Peyer's patch (tissue), 4 donors: ENCODE data around the gene RHEBL1. TPM values are rescaled to one million over a fixed set of nuclear protein-coding genes. Genes with fewer than 3 reads are reported as not detected.

Experiments used
- DNase-seq, 3 donors: peaks; one replicate each; pipeline ENCODE4 v3.0.0-alpha.2; 2017 to 2019
- H3K27ac ChIP-seq, 4 donors: fragments of 200-600 bp; sonication (generic); one replicate each; pipeline ENCODE4 v1.5.1; 2016 to 2019
- H3K27me3 ChIP-seq, 2 donors: fragments of 200-600 bp; sonication (generic); one replicate each; pipeline ENCODE4 v1.5.1; 2019
- H3K36me3 ChIP-seq, 3 donors: fragments of 200-600 bp; sonication (generic); one replicate each; pipeline ENCODE4 v1.5.1; 2016 to 2019
- H3K4me1 ChIP-seq, 4 donors: fragments of 200-600 bp; sonication (generic); one replicate each; pipeline ENCODE4 v1.5.1; 2016 to 2019
- H3K4me3 ChIP-seq, 4 donors: fragments of 200-600 bp; sonication (generic); 1 replicate in 3 of 4; 2 replicates in 1 of 4; pipeline ENCODE4 v1.5.1; 2016 to 2019; ENCODE audit warnings: mild to moderate bottlenecking in 1 of 4
- H3K9me3 ChIP-seq, 4 donors: fragments of 200-600 bp; sonication (generic); one replicate each; pipeline ENCODE4 v1.5.1; 2016 to 2019; ENCODE audit warnings: mild to moderate bottlenecking in 1 of 4
- CTCF ChIP-seq, 6 experiments: fragments of 450-650 bp in 4 of 6; fragments of 200-600 bp in 2 of 6; sonication (generic) in 1 of 6; IDR thresholded peaks; one replicate each; pipeline ENCODE4 v1.5.1; 2017 to 2019; ENCODE audit warnings: antibody characterized with exemption in 6 of 6, mild to moderate bottlenecking in 3 of 6, moderate library complexity in 1 of 6
- POLR2A ChIP-seq, 2 donors: fragments of 450-650 bp; IDR thresholded peaks; one replicate each; pipeline ENCODE4 v1.5.1; 2017; ENCODE audit warnings: antibody characterized with exemption in 2 of 2, mild to moderate bottlenecking in 2 of 2, moderate library complexity in 2 of 2
- total RNA-seq, 4 donors: library from RNA; depleted of rRNA; stranded (reverse); fragments of >200 nt; gene quantifications; one replicate each; pipeline ENCODE4 v1.1.0, GENCODE V29; 2016

Gene RHEBL1
- total RNA-seq, 4 donors from 2014 or later = not detected

DNA sequence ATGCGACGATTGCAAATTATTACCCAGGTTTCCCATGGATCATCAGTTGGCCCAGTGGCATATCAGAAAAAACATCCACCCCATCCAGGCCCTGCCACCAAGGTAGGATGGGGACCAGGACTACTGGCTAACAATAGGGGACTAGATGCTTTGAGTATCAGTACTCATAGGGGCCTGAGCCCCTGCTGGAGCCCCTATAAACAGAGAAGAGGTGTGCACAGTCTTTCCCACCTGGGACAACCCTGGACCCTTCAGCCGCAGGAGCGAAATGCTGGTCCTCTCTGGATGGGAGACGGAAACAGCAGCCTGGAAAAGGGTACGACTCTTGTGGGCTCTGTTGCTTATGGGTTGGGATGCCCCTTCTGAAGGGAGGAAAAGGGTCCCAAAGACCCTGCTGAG, 19.2 kb upstream of the RHEBL1 start:
- Histone ChIP-seq H3K4me1 (peaks cover 0 to 43% (median 19%) of the 10 kb centered on the region in 4 donors), H3K36me3 (no peaks in the 10 kb centered on the region), H3K9me3 (no peaks in the 10 kb centered on the region), H3K27ac (no peak overlapping the region), H3K4me3 (no peak overlapping the region), H3K27me3 (peaks cover 0 to 43% of the 10 kb centered on the region in 2 donors)
- DNase-seq = no peak
- TF ChIP-seq CTCF (IDR thresholded peaks at IDR 0.05) (no peak), POLR2A (IDR thresholded peaks at IDR 0.05) (no peak)

DNA sequence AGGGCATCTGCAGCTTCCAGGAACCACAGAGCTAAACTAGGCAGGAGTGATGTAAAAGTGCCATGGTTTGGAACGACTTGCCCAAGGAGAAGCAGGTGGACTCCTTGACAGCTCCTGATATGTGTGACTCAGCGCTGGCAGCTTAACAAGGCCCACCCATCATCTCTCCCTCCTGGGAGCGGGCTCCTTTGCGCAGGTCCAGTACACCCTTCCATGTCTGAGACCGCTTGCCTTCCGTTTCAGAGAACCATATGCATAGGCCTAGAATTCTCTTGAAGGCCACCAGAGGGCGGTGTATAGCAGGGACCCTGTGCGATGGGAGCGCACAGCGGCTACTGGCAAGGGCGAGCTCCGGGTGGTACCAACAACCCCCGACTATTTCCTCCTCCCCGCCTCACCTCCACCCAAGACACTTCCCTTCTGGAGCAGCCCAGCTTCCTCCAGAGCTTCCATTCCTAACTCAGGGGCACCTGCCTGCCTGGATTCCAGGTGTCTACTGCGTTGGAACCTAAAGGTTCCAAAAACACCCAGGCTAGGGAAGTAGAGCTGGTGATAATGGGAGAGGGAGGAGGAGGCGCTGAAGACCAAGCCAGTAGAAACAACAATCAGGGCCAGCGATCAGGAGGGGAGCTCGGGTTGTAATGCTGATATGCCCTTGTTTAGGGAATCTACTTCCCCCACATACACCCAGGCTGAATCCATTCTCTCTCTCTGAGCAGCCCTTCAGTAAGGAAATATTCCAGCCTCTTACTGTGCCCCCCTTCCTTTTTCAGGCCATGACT, 18.6 kb upstream of the RHEBL1 start:
- peaks cover 0 to 37% of the 10 kb centered on the region in 2 donors for H3K27me3 ChIP-seq
- no peak overlapping the region for H3K27ac ChIP-seq
- H3K9me3 ChIP-seq = no peaks in the 10 kb centered on the region
- peak overlapping the region in 1 of 4 donors; percentile 1 for H3K4me3 ChIP-seq
- peak; percentile 50 to 79 (median 71) for DNase-seq
- TF ChIP-seq POLR2A (IDR thresholded peaks at IDR 0.05) (no peak), CTCF (IDR thresholded peaks at IDR 0.05) (peak; percentile 68 to 92 (median 82))
- peaks cover 0 to 37% (median 19%) of the 10 kb centered on the region in 4 donors for H3K4me1 ChIP-seq
- no peaks in the 10 kb centered on the region for H3K36me3 ChIP-seq

DNA sequence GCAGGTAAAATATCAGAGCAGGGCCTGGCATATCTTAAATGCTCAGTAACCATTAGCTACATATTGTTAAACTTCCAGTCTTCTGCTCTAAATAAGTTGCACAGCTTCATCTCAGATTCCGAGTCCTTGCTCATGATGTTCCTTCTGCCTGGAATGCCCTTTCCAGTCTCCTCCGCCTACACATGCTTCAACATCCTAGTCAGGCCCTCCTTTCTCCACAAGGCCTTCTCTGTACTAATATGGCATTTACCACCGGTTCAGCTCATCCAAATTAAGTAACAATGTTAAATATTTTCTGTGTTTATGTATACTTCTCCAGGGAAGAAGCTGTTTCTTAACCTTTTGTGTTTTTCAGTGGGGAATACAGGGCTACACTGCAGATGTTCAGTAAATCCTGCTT, 16.3 kb upstream of the RHEBL1 start:
- H3K27ac ChIP-seq = no peak overlapping the region

DNA sequence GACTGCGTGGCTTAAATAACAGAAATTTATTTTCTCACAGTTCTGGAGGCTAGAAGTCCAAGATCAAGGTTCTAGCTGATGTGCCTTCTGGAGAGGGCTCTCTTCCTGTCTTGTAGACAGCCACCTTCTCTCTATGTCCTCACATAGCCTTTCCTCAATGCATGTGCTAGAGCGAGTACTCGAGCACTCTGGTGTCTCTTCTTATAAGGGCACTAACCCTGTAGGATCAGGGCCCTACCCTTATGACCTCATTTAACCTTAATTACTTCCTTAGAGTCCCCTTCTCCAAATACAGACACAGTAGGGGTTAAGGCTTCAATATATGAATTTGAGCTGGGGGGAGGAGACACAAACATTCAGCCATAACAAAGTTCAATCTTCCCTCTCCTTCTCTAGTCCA, 14.7 kb upstream of the RHEBL1 start:
- H3K4me1 ChIP-seq = peaks cover 0 to 12% (median under 1%) of the 10 kb centered on the region in 4 donors
- TF ChIP-seq POLR2A (IDR thresholded peaks at IDR 0.05) = no peak
- no peak for TF ChIP-seq CTCF (IDR thresholded peaks at IDR 0.05)
- no peak overlapping the region for H3K4me3 ChIP-seq
- peaks cover 0 to 3% of the 10 kb centered on the region in 2 donors for H3K27me3 ChIP-seq
- no peaks in the 10 kb centered on the region for H3K9me3 ChIP-seq
- no peak overlapping the region for H3K27ac ChIP-seq
- H3K36me3 ChIP-seq = no peaks in the 10 kb centered on the region
- DNase-seq = no peak

More for the DNA sequence above, 16.3 kb upstream of the RHEBL1 start:
- H3K27me3 ChIP-seq = peaks cover 0 to 17% of the 10 kb centered on the region in 2 donors
- no peak for DNase-seq
- peaks cover 0 to 26% (median 16%) of the 10 kb centered on the region in 4 donors for H3K4me1 ChIP-seq
- TF ChIP-seq CTCF (IDR thresholded peaks at IDR 0.05) (no peak), POLR2A (IDR thresholded peaks at IDR 0.05) (no peak)
- H3K36me3 ChIP-seq = no peaks in the 10 kb centered on the region
- no peaks in the 10 kb centered on the region for H3K9me3 ChIP-seq
- H3K4me3 ChIP-seq = no peak overlapping the region

DNA sequence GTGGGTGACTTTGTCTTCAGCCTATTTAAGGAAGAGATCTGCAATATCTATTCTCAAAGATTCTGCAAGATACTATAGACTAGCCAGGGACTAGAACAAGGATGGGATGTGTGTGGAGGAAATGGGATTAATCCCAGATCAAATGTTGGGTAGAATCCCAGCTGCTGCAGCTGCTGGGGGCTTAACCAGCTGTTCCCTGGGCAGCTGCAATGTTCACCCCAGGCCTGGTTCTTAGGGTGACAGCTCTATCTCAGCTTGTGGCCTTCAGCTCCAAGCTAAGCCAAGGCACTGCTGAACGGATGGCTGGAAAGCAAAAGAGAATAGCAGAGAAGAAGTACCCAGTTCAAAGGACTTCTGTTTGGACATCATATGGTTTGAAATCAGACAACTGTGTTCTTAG, 10.0 kb upstream of the RHEBL1 start:
- TF ChIP-seq POLR2A (IDR thresholded peaks at IDR 0.05) = no peak
- no peak for TF ChIP-seq CTCF (IDR thresholded peaks at IDR 0.05)
- Histone ChIP-seq H3K27ac (no peak overlapping the region), H3K4me3 (no peak overlapping the region), H3K36me3 (no peaks in the 10 kb centered on the region), H3K27me3 (no peaks in the 10 kb centered on the region), H3K4me1 (no peaks in the 10 kb centered on the region), H3K9me3 (no peaks in the 10 kb centered on the region)
- DNase-seq = no peak
